Stomach (tissue), 9 donors: Measurements from ENCODE around the gene CHCHD6. TPM values are rescaled to one million over a fixed set of nuclear protein-coding genes. Genes with fewer than 3 reads are reported as not detected.

ENCODE experiments used
- DNase-seq, 2 donors: peaks; one replicate each; pipeline versions ENCODE4 v3.0.0 to v3.0.0-alpha.2; 2013 to 2019
- H3K27ac ChIP-seq, 5 donors: fragments of 200-600 bp in 4 of 5; sonication (generic) in 4 of 5; one replicate each; pipeline ENCODE4 v1.5.1; 2013 to 2019; ENCODE audit warnings: mild to moderate bottlenecking in 1 of 5, moderate library complexity in 1 of 5
- H3K27me3 ChIP-seq, 3 donors: fragments of 200-600 bp; sonication (generic); one replicate each; pipeline ENCODE4 v1.5.1; 2017 to 2019; ENCODE audit warnings: mixed run types in 1 of 3
- H3K36me3 ChIP-seq, 4 donors: fragments of 200-600 bp; sonication (generic); 1 replicate in 3 of 4; 2 replicates in 1 of 4; pipeline ENCODE4 v1.5.1; 2016 to 2019
- H3K4me1 ChIP-seq, 4 donors: fragments of 200-600 bp; sonication (generic); one replicate each; pipeline ENCODE4 v1.5.1; 2016 to 2019
- H3K4me3 ChIP-seq, 4 donors: fragments of 200-600 bp; sonication (generic) in 3 of 4; one replicate each; pipeline ENCODE4 v1.5.1; 2016 to 2019; ENCODE audit warnings: mild to moderate bottlenecking in 1 of 4
- H3K9me3 ChIP-seq, 4 donors: fragments of 200-600 bp; sonication (generic); one replicate each; pipeline ENCODE4 v1.5.1; 2016 to 2019
- CTCF ChIP-seq, 7 experiments: fragments of 450-650 bp in 4 of 7; fragments of 200-600 bp in 3 of 7; sonication (generic) in 3 of 7; IDR thresholded peaks; one replicate each; pipeline ENCODE4 v1.5.1; 2016 to 2019; ENCODE audit warnings: antibody characterized with exemption in 7 of 7, control low read depth in 2 of 7, mild to moderate bottlenecking in 1 of 7
- EP300 ChIP-seq: sonication (generic); formaldehyde crosslinking; IDR thresholded peaks from one replicate; pipeline ENCODE4 v1.6.1; 2017; ENCODE audit warnings: antibody characterized with exemption
- POLR2A ChIP-seq, 4 donors: fragments of 450-650 bp; IDR thresholded peaks; one replicate each; pipeline ENCODE4 v1.6.1; 2016; ENCODE audit warnings: antibody characterized with exemption in 4 of 4, control low read depth in 2 of 4, mild to moderate bottlenecking in 1 of 4, moderate library complexity in 1 of 4
- POLR2AphosphoS5 ChIP-seq, 3 donors: sonication (generic); formaldehyde crosslinking; IDR thresholded peaks; one replicate each; pipeline ENCODE4 v1.6.1; 2016; ENCODE audit warnings: antibody characterized with exemption in 3 of 3
- WGBS, 5 donors: extraction: QIAGEN DNeasy Blood & Tissue Kit in 3 of 5; methylation state at CpG; one replicate each; pipeline versions ENCODE4 v1.1.5 to v1.1.7; 2013 to 2018; 5-methylcytosine and 5-hydroxymethylcytosine counted together
- intact Hi-C: fragments of 100-400 bp; cut with DNase I; formaldehyde crosslinking; loops from one replicate; pipeline ENCODE4 v1.15.1; 2023; ENCODE audit warnings: low total_unique reads
- polyA plus RNA-seq, 3 donors: library from polyadenylated mRNA; stranded (reverse); fragments of 200-250 nt; gene quantifications; one replicate each; pipeline ENCODE4 v1.2.3, GENCODE V29; 2013
- total RNA-seq, 5 donors: library from RNA; depleted of rRNA; stranded (reverse); fragments of >200 nt; gene quantifications; one replicate each; pipeline versions ENCODE4 v1.1.0 to v1.2.3, GENCODE V29; 2014 to 2016
- donor health status: healthy with polysubstance abuse.
- donor health status: Bipolar disorder and iron deficiency.
- donor health status: healthy.

CHCHD6 gene
- total and polyA plus RNA-seq, 8 donors: 4.0 to 40.8 (median 11.9) TPM; not detected in 1

GRCh38 chr3:126732281-126733060, 28.4 kb downstream of the CHCHD6 start:
- Histone ChIP-seq H3K27ac (no peak overlapping the region), H3K36me3 (peaks cover 2 to 56% (median 48%) of the 10 kb centered on the region in 4 donors), H3K4me1 (no peaks in the 10 kb centered on the region), H3K9me3 (no peaks in the 10 kb centered on the region), H3K4me3 (no peak overlapping the region), H3K27me3 (no peaks in the 10 kb centered on the region)
- 75 to 94% (median 84%) methylated on average over 6 of the region's 6 CpGs for WGBS, 5 donors
- DNase-seq: no peak
- TF ChIP-seq EP300: no peak
- no peak for TF ChIP-seq POLR2AphosphoS5 (IDR thresholded peaks at IDR 0.05)
- intact Hi-C loops: no loop called here

GRCh38 chr3:126733061-126733430, 29.0 kb downstream of the CHCHD6 start:
- Histone ChIP-seq H3K4me3 (no peak overlapping the region), H3K4me1 (no peaks in the 10 kb centered on the region), H3K9me3 (no peaks in the 10 kb centered on the region), H3K27ac (no peak overlapping the region), H3K36me3 (peaks cover 2 to 51% (median 44%) of the 10 kb centered on the region in 4 donors), H3K27me3 (no peaks in the 10 kb centered on the region)
- intact Hi-C loops: no loop called here
- TF ChIP-seq POLR2A (IDR thresholded peaks at IDR 0.05): no peak
- TF ChIP-seq POLR2AphosphoS5 (IDR thresholded peaks at IDR 0.05): no peak
- TF ChIP-seq EP300: no peak
- no peak for TF ChIP-seq CTCF (IDR thresholded peaks at IDR 0.05)
- 96 to 100% (median 97%) methylated on average over 2 to 5 of the region's 5 CpGs for WGBS, 5 donors
- no peak for DNase-seq

- peaks cover 0 to 5% (median 0%) of the 10 kb centered on the region in 4 donors for H3K9me3 ChIP-seq
- no peak for DNase-seq
- no peak overlapping the region for H3K4me3 ChIP-seq
- peaks cover 2 to 51% (median 38%) of the 10 kb centered on the region in 4 donors for H3K36me3 ChIP-seq
- TF ChIP-seq POLR2AphosphoS5 (IDR thresholded peaks at IDR 0.05): no peak
- no peak for TF ChIP-seq CTCF (IDR thresholded peaks at IDR 0.05)
- TF ChIP-seq EP300: no peak
- TF ChIP-seq POLR2A (IDR thresholded peaks at IDR 0.05): no peak
- no peaks in the 10 kb centered on the region for H3K4me1 ChIP-seq
- no peaks in the 10 kb centered on the region for H3K27me3 ChIP-seq
- 78 to 82% (median 80%) methylated on average over 5 of the region's 5 CpGs for WGBS, 5 donors
- H3K27ac ChIP-seq: no peak overlapping the region
- intact Hi-C loops: no loop called here
Observed at GRCh38 chr3:126734106-126734723, 30.2 kb downstream of the CHCHD6 start.

- no peak overlapping the region for H3K4me3 ChIP-seq
- no peak for TF ChIP-seq EP300
- TF ChIP-seq POLR2A (IDR thresholded peaks at IDR 0.05): no peak
- TF ChIP-seq POLR2AphosphoS5 (IDR thresholded peaks at IDR 0.05): no peak
- TF ChIP-seq CTCF (IDR thresholded peaks at IDR 0.05): no peak
- WGBS, 5 donors: 90 to 94% (median 92%) methylated on average over 7 of the region's 7 CpGs
- H3K9me3 ChIP-seq: peaks cover 0 to 15% (median 6%) of the 10 kb centered on the region in 4 donors
- intact Hi-C loops: no loop called here
- H3K27me3 ChIP-seq: no peaks in the 10 kb centered on the region
- H3K27ac ChIP-seq: no peak overlapping the region
- DNase-seq: no peak
- no peaks in the 10 kb centered on the region for H3K4me1 ChIP-seq
- H3K36me3 ChIP-seq: peaks cover 2 to 80% (median 41%) of the 10 kb centered on the region in 4 donors
Observed at GRCh38 chr3:126737527-126737926, 33.5 kb downstream of the CHCHD6 start.
